Endodermal cell (in vitro differentiated cells): ENCODE data around the gene ADGRB3. TPM values are rescaled to one million over a fixed set of nuclear protein-coding genes. Genes with fewer than 3 reads are reported as not detected.

Source experiments
- DNase-seq: peaks from one replicate; pipeline ENCODE4 v3.0.0-alpha.2; 2017
- H3K27ac ChIP-seq: 2 replicates; pipeline ENCODE4 v1.5.1; 2013; ENCODE audit warnings: mild to moderate bottlenecking, low read depth, low read length, moderate library complexity
- H3K27me3 ChIP-seq: 2 replicates; pipeline ENCODE4 v1.6.1; 2013; ENCODE audit warnings: mild to moderate bottlenecking, low read length, moderate library complexity; ENCODE audit not compliant: insufficient read depth, control insufficient read depth, poor library complexity, severe bottlenecking
- H3K36me3 ChIP-seq: 2 replicates; pipeline ENCODE4 v1.7.0; 2013; ENCODE audit warnings: mild to moderate bottlenecking, low read length, moderate library complexity; ENCODE audit not compliant: control insufficient read depth, insufficient read depth
- H3K4me1 ChIP-seq: one replicate; pipeline ENCODE4 v1.7.0; 2013; ENCODE audit warnings: low read length; ENCODE audit not compliant: control insufficient read depth, insufficient read depth
- H3K4me3 ChIP-seq: 2 replicates; pipeline ENCODE4 v1.5.1; 2013; ENCODE audit warnings: mild to moderate bottlenecking, low read length, moderate library complexity
- H3K9ac ChIP-seq: 2 replicates; pipeline ENCODE4 v1.6.1; 2013; ENCODE audit warnings: mild to moderate bottlenecking, low read length, moderate library complexity; ENCODE audit not compliant: poor library complexity, severe bottlenecking; ENCODE audit errors: extremely low read depth
- H3K9me3 ChIP-seq: 2 replicates; pipeline ENCODE4 v1.6.1; 2013; ENCODE audit warnings: mild to moderate bottlenecking, low read length, moderate library complexity; ENCODE audit not compliant: control insufficient read depth
- H3K27ac Mint-ChIP-seq: 2 replicates; pipeline ENCODE4 v1.8.0; 2020; ENCODE audit warnings: mixed read lengths
- H3K27me3 Mint-ChIP-seq: 2 replicates; pipeline ENCODE4 v1.8.0; 2021; ENCODE audit warnings: mild to moderate bottlenecking, mixed read lengths; ENCODE audit not compliant: insufficient read depth
- H3K36me3 Mint-ChIP-seq: 2 replicates; pipeline ENCODE4 v1.8.0; 2020; ENCODE audit warnings: low read depth, mixed read lengths
- H3K4me1 Mint-ChIP-seq: 2 replicates; pipeline ENCODE4 v1.8.0; 2020; ENCODE audit warnings: mixed read lengths
- H3K4me3 Mint-ChIP-seq: 2 replicates; pipeline ENCODE4 v1.8.0; 2020; ENCODE audit warnings: mild to moderate bottlenecking, moderate library complexity, mixed read lengths
- H3K9me3 Mint-ChIP-seq: 2 replicates; pipeline ENCODE4 v1.8.0; 2020; ENCODE audit warnings: mild to moderate bottlenecking, mixed read lengths
- CTCF ChIP-seq: fragments of 200-600 bp; sonication (generic); conservative IDR thresholded peaks from 2 replicates; pipeline ENCODE4 v1.5.0; 2021; ENCODE audit warnings: antibody characterized with exemption, mild to moderate bottlenecking
- WGBS, 2 experiments: methylation state at CpG; one replicate each; pipeline versions ENCODE4 v1.1.5 to v1.1.7; 2013; ENCODE audit warnings: missing lambda C conversion rate in 2 of 2, mixed read lengths in 1 of 2; ENCODE audit not compliant: insufficient coverage in 1 of 2, insufficient read length in 1 of 2; 5-methylcytosine and 5-hydroxymethylcytosine counted together
- total RNA-seq, 2 donors: library from RNA; stranded (reverse); fragmentation: NEBNext Ultra II Directional in 1 of 2; extraction: Animal tissue kit (Norgen Biotek cat#: 25700) in 1 of 2; gene quantifications; 2 replicates in 1 of 2; 3 replicates in 1 of 2; pipeline ENCODE4 v1.2.1, GENCODE V29; 2021

ADGRB3 gene
- total RNA-seq, 2 donors from 2014 or later = 0.33 to 1.3 TPM

DNA sequence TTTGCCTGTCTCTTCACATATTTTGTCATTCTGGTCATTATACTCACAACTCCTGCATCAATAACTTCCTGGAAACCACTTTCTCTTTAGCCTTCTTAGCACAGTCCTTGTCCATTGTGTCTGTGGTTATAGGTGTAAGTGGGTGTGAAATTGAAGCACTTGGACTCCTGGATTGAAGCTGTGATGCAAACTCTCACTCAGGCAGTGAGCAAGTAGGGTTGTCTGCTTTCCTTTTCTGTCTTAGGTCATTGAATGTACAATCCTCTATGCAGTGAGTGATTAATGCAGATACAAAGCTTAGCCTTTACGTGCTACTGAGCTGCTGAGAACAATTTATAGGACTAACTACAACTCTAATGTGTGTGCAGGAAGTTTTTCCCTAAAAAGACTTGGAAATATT, 54.8 kb downstream of the ADGRB3 start:
- 92 to 100% methylated on average over 1 of the region's 1 CpG for WGBS, 2 experiments
- Histone ChIP-seq H3K27me3 (no peaks in the 10 kb centered on the region), H3K9ac (no peak overlapping the region), H3K27ac (no peak overlapping the region), H3K9me3 (no peaks in the 10 kb centered on the region), H3K4me3 (no peak overlapping the region), H3K4me1 (no peaks in the 10 kb centered on the region), H3K36me3 (no peaks in the 10 kb centered on the region)
- no peaks in the 10 kb centered on the region for H3K36me3 Mint-ChIP-seq
- H3K9me3 Mint-ChIP-seq = no peaks in the 10 kb centered on the region
- H3K4me1 Mint-ChIP-seq = peaks cover 10% of the 10 kb centered on the region
- DNase-seq = no peak
- no peak overlapping the region for H3K4me3 Mint-ChIP-seq
- H3K27ac Mint-ChIP-seq = no peak overlapping the region
- no peak for TF ChIP-seq CTCF
- no peaks in the 10 kb centered on the region for H3K27me3 Mint-ChIP-seq

DNA sequence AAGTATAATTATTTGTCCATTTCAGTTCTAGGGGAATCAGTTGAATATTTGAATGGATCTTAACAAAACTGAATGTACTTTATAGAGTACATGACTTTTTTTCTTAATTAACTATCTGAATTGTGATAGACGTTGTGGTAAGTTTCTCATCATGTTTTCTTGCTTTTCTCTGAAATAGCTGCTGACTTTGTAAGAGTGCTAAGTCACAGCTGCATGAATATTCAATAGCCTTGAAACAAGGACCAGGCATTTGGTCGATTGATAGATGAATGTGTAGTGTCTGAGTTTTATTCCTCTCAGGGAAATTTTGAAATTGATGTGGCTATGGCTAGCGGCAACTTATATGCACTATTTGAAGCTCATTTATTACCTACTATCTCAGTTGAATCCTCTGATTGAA, 56.0 kb downstream of the ADGRB3 start:
- Histone ChIP-seq H3K9ac (no peak overlapping the region), H3K4me1 (no peaks in the 10 kb centered on the region), H3K27me3 (no peaks in the 10 kb centered on the region), H3K27ac (no peak overlapping the region), H3K36me3 (no peaks in the 10 kb centered on the region), H3K4me3 (no peak overlapping the region), H3K9me3 (no peaks in the 10 kb centered on the region)
- Mint-ChIP-seq H3K27ac (no peak overlapping the region), H3K27me3 (no peaks in the 10 kb centered on the region), H3K36me3 (no peaks in the 10 kb centered on the region), H3K4me3 (no peak overlapping the region), H3K9me3 (no peaks in the 10 kb centered on the region), H3K4me1 (peaks cover 14% of the 10 kb centered on the region)
- TF ChIP-seq CTCF = no peak
- DNase-seq = no peak
- 63 to 72% methylated on average over 1 to 2 of the region's 3 CpGs for WGBS, 2 experiments

GRCh38 chr6:68693271-68693670, 58.2 kb downstream of the ADGRB3 start:
- Histone ChIP-seq H3K9ac (no peak overlapping the region), H3K4me3 (no peak overlapping the region), H3K27ac (no peak overlapping the region), H3K27me3 (no peaks in the 10 kb centered on the region), H3K9me3 (no peaks in the 10 kb centered on the region), H3K36me3 (no peaks in the 10 kb centered on the region), H3K4me1 (no peaks in the 10 kb centered on the region)
- H3K27me3 Mint-ChIP-seq = no peaks in the 10 kb centered on the region
- TF ChIP-seq CTCF = no peak
- H3K4me3 Mint-ChIP-seq = no peak overlapping the region
- no peak overlapping the region for H3K27ac Mint-ChIP-seq
- no CpG with 5 or more reads among the region's 1 CpG for WGBS, 2 experiments
- no peaks in the 10 kb centered on the region for H3K36me3 Mint-ChIP-seq
- H3K9me3 Mint-ChIP-seq = no peaks in the 10 kb centered on the region
- no peak for DNase-seq
- peaks cover 11% of the 10 kb centered on the region for H3K4me1 Mint-ChIP-seq
